GM18951 (cell line): ENCODE results near the gene MAN2B2.
"Not testable (repeated sequence)": the region's sequence is repeated elsewhere in the genome, so short reads cannot be mapped to it uniquely, and the experiment has no call there.

ENCODE experiments used
- POLR2A ChIP-seq: IDR thresholded peaks from 4 replicates; pipeline ENCODE4 v1.6.1; 2011; ENCODE audit warnings: mild to moderate bottlenecking; ENCODE audit not compliant: insufficient read length, insufficient read depth; ENCODE audit errors: extremely low read depth
- in situ Hi-C: fragments of 300-500 bp; cut with MboI; formaldehyde crosslinking; loops from one replicate; pipeline ENCODE4 v1.12.0; 2022; ENCODE audit warnings: low sequenced_read_pairs, mixed read lengths, inconsistent platforms; ENCODE audit not compliant: unreplicated experiment

The MAN2B2 gene

DNA sequence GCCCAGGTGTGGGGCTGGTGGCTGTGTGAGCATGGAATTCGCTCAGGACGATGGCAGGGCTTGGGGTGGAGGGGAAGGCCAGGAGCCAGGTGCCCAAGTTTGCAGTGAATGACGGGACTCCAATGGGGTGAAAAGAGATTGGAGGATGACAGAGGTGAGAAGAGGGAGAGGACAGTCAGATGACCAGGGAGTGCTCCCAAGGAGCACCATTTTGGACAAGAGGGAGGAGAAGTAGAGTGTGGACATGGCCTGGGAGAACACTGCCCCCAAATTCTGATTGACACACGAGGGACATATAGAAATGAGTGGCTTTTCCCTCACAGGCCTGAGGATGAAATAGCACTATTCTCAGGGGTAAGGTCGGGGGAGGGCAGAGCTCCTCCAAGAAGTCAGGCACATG is 72.2 kb downstream of the MAN2B2 start:
- TF ChIP-seq POLR2A = no peak
- in situ Hi-C loops = no loop called here

DNA sequence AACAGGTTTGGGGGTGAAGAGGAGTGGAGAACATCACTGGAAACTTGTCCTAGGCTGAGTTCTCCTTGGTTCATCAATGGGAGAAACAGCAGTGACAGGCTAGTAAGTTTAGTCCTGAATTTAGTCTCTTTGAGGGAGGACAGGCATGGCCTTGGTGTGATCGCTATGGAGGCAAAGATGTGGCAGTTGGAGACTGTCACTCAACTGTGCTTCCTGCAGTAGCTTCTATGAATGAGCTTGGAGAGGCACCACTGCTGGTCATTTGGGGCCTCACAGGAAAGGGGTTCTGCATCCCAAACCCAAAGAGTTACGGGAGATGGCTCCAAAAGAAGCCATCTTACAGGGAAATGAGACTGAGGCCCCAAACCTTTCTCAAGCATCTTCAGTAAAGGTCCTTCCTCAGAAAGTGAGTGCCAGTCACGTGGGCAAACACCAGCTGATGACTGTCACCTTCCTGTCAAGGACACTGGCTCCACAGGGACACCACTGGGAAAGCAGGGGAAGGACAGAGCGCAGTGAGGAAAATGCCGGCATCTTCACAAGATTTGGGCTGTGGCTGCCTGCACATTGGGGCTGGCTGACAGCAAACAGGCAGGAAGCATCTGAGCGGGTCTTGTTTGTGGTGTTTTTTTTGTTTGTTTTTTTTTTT is 72.7 kb downstream of the MAN2B2 start:
- in situ Hi-C loops = no loop called here
- no peak for TF ChIP-seq POLR2A

DNA sequence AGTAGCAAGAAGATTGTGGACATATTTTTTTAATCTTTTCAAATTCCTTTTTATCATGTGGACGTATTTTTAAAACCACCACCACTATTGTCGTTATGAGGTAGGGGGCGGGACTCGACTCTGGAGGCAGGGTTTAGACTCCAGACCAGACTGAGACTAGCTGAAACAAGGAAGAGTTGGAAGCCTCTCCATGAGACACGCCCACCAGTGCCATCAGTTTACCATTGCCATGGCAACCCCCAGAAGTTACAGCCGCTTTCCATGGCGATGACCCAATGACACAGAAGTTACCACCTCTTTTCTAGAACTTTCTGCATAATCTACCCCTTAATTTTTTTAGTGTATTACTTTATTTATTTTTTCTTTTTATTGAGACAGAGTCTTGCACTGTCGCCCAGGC is 74.2 kb downstream of the MAN2B2 start:
- no peak for TF ChIP-seq POLR2A
- in situ Hi-C loops = no loop called here

DNA sequence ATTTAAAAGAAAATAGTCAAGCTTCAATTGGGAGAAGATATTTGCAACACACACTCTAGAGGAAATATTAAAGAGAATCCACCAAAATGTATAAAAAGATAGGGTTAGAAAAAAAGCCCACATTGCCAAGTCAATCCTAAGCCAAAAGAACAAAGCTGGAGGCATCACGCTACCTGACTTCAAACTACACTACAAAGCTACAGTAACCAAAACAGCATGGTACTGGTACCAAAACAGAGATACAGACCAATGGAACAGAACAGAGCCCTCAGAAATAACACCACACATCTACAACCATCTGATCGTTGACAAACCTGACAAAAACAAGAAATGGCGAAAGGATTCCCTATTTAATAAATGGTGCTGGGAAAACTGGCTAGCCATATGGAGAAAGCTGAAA is 79.2 kb downstream of the MAN2B2 start:
- in situ Hi-C loops = not testable (repeated sequence)

DNA sequence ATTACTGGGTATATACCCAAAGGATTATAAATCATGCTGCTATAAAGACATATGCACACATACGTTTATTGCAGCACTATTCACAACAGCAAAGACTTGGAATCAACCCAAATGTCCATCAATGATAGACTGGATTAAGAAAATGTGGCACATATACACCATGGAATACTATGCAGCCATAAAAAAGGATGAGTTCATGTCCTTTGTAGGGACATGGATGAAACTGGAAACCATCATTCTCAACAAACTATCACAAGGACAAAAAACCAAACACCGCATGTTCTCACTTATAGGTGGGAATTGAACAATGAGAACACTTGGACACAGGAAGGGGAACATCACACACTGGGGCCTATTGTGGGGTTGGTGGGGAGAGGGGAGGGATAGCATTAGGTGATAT is 80.3 kb downstream of the MAN2B2 start:
- in situ Hi-C loops = not testable (repeated sequence)

DNA sequence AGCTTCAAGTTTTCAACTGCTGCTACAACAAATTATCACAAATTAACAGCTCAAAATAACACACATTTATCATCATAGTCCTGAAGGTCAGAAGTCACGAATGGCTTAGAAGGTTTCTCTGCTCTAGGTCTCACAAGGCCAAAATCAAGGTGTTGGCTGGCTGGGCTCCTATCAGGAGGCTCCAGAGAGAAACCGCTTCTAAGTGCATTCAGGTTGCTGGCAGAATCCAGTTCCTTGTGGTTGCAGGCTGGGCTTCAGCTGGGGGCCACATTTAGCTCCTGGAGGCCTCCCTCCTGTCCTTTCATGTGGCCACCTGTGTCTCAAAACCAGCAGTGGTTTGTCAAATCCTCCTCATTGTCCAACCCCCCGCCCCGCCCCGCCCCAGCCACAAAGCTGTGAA is 80.9 kb downstream of the MAN2B2 start:
- in situ Hi-C loops = no loop called here
- TF ChIP-seq POLR2A = no peak

DNA sequence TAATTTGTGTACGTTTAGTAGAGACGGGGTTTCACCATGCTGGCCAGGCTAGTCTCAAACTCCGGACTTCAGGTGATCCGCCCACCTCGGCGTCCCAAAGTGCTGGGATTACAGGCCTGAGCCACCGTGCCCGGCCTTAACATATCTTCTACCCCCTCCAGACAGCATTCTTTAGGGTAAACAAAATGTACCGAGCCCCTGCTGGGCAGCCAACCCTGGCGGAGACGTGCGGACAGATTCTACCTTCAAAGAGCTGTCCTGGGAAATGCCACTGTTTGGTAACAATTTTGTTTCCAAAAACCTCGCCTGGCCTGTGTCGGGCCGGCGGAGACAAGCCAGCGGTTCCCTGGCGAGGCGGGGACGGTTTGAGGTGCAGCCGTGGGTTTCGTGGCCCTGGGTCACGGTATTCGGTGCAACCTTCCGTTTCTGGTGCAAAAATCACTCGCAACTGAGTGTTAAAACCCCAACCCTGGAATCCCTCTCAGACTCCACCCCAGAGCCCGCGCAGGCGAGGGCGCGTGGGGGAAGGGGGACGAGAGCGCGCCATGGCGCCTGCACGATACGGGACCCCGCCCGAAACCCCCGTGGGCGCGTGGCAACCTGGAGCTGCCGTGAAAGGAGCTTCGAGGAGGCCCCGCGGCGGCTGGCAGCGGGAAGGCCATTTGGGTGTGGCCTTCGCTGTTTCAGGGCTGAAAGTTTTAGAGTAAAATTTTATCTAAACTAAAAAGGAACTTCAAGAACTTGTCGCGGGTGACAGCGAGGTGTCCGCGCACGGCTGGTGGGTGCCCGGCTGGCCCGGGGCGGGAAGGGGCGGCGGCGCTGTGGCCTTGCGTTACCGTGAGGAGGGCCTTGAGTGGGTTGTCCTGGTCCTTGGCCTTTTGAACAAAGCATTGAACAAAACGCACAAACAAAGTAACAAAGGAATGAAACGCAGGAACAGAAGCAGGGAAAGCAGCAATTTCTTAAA is 82.5 kb downstream of the MAN2B2 start:
- no peak for TF ChIP-seq POLR2A
- in situ Hi-C loops = no loop called here

DNA sequence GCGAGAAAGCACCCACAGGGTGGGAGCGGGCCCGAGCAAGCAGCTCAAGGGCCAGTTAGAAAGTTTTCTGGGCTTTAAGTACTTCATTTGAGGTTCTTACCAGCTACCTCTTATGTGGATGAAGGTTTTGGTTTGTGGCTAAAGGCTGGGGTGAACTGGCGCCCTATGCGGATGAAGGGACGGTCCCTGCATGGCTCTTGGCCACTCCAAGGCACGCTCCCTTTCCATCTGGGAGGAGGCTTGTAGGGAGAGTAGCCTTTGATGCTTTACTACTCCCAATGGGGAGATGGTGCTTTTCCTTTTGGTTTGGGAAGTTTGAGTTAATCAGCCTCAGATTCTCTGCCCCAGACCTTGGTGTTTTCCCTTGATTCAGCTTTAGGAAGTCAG is 83.2 kb downstream of the MAN2B2 start:
- no peak for TF ChIP-seq POLR2A
- in situ Hi-C loops = no loop called here

DNA sequence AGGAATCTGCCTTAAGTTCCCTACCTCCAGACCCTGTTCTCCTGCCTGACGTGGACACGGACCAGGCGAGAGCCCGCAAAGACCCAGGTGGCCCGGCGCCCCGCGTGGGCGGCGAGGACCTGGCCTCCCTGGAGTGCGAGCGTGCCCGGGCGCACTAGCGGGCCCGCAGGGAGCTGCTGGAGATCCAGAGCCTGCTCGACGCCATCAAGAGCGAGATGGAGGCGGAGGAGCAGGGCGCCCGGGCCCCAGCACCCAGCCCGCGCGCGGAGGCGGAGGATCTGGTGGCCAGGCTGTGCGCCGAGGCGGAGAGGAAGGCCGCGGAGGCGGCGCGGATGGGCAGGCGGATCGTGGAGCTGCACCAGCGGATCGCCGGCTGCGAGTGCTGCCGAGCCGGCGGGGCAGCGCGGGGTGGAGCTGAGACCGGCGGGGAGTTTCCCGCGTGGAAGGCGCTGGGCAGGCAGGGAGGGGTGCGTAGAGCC is 83.6 kb downstream of the MAN2B2 start:
- in situ Hi-C loops = no loop called here
- no peak for TF ChIP-seq POLR2A

DNA sequence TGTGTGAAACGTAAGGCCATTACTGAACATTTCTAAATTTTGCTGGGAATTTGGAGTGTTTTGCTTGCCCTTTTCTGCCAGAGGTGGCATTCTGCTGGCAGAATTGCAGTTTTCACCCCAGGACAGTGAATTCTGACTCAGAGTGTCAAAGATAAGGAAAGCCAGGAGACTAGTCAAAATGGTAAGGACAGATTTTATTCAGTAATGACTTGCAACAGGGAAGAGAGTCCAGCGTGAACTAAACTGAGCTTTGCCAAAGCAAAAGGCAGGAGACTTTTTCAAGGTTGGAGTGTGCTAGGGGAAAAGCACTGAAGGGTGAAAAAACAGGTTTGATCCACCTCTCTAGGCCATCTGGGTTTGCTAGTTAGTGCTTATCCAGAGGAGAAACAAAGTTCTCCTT is 84.9 kb downstream of the MAN2B2 start:
- in situ Hi-C loops = no loop called here
- TF ChIP-seq POLR2A = no peak

DNA sequence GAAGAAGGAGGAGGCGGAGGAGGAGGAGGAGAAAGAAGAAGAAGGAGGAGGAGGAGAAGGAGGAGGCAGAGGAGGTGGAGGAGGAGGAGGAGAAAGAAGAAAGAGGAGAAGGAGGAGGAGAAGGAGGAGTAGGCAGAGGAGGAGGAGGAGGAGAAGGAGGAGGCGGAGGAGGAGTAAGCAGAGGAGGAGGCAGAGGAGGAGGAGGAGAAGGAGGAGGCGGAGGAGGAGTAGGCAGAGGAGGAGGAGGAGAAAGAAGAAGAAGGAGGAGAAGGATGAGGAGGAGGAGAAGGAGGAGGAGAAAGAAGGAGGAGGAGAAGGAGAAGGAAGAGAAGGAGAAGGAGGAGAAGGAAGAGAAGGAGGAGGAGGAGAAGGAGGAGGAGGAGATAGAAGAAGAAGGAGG is 85.4 kb downstream of the MAN2B2 start:
- TF ChIP-seq POLR2A = no peak
- in situ Hi-C loops = no loop called here

DNA sequence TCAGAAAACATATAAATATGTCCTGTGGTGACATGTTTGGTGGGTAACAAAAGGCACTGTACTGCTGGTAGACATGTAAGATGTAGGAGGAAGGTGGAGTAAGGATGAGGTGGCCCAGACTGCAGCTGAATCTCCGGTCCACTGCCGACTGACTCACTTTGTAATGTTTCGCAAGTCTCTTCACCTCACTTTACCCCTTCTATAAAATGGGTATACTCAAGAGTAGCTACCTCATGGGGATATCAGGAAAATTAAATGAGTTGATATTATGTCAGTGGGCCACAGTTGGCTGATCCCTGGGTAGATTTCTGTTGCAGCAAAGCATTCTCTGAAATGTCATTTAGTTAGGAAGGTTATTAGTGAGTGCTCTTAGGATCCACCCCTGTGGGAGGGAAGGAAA is 87.6 kb downstream of the MAN2B2 start:
- in situ Hi-C loops = no loop called here
- TF ChIP-seq POLR2A = no peak

DNA sequence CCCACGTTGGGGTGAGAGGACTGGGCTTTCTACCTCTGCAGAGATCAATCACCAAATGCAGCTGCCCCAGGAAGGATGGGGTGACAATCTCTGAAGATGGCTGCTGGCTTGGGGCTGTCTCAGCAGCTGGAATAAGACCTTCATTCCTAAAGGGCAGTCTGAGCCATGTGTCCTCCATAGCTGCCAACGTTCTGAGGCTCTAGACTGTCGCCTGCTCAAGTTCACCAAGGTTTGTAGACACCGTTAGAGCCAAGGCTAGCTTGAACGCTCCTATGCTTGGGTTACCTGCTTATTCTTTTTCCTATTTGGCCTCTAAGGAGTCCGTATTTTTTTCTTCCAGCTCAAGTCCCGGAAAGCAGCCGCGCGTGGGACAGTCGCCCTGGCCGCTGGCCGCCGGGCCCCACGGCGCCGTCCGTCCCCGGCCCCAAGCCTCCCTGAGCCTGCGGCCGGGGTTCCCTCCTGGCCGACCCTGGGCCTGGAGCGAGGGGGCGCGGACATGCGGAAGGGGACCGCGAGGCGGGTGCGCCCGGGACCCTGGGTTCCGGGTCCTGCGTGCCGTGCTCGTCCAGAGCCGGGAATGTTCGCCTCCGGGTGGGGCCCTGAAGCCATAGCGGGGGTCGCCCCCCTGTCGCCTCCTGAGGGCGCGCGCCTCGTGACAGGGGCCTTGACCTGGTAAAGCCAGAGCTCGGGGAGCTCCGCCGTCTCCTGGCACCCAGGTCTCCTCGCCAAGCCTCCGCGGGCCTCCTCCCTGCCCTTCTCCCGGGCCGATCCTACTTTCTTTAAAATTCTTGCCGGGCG is 88.8 kb downstream of the MAN2B2 start:
- TF ChIP-seq POLR2A = no peak
- in situ Hi-C loops = no loop called here
